Mammary epithelial cell (primary cell): ENCODE measurements around the gene KCNJ1.

ENCODE experiments used
- CTCF ChIP-seq, 2 donors: IDR thresholded peaks in 1 of 2; conservative IDR thresholded peaks in 1 of 2; 2 replicates each; pipeline ENCODE4 v1.5.1; 2011 to 2012; ENCODE audit warnings: inconsistent platforms in 2 of 2, low read length in 2 of 2, mild to moderate bottlenecking in 2 of 2, control low read depth in 1 of 2, low read depth in 1 of 2; ENCODE audit not compliant: insufficient read depth in 1 of 2; ENCODE audit errors: extremely low read depth in 1 of 2
- EZH2 ChIP-seq: IDR thresholded peaks from 2 replicates; pipeline ENCODE4 v1.6.1; 2012; ENCODE audit warnings: low read length, inconsistent platforms, borderline replicate concordance

GRCh38 chr11:128916037-128916572 lies 49.0 kb upstream of the KCNJ1 start:
- TF ChIP-seq CTCF (conservative IDR thresholded peaks at IDR 0.05 in 1 of 2, IDR thresholded peaks at IDR 0.05 in 1 of 2; ENCODE audit: extremely low read depth in 1 of 2, insufficient read depth in 1 of 2, low read depth in 1 of 2, low read length in 2 of 2) (no peak), EZH2 (no peak)
